ENCODE data around the gene MBD5.

GRCh38 chr2:148490840-148491439 lies 470.0 kb downstream of the MBD5 start:
- TF ChIP-seq CTCF (IDR thresholded peaks at IDR 0.05) (no peak), POLR2A (IDR thresholded peaks at IDR 0.05) (no peak)
